WTC11 (cell line): ENCODE measurements around the gene INVS. TPM values are rescaled to one million over a fixed set of nuclear protein-coding genes. Genes with fewer than 3 reads are reported as not detected.

Experiments used
- ATAC-seq: fragments of 200-7000 bp; cut with Tn5 transposase; 2 replicates; pipeline ENCODE4 v1.10.0; 2021; ENCODE audit warnings: mild to moderate bottlenecking, moderate library complexity
- CTCF ChIA-PET: fragments of 300-600 bp; sonication (Branson Sonifier 250); formaldehyde crosslinking; loops from one replicate; lab custom pipeline; 2021; ENCODE audit warnings: antibody characterized with exemption; lab: Charles Lee
- POLR2A ChIA-PET: fragments of 350-600 bp; sonication (Branson Sonifier 250); formaldehyde crosslinking; loops from one replicate; lab custom pipeline; 2021; ENCODE audit warnings: antibody characterized with exemption; lab: Charles Lee
- DNase-seq: peaks from one replicate; pipeline ENCODE4 v3.0.0; 2021; ENCODE audit warnings: low spot score
- H3K27ac Mint-ChIP-seq: 2 replicates; pipeline ENCODE4 v1.8.0; 2021; ENCODE audit warnings: mixed read lengths
- H3K27me3 Mint-ChIP-seq: 2 replicates; pipeline ENCODE4 v1.8.0; 2021; ENCODE audit warnings: low read depth, mild to moderate bottlenecking, moderate library complexity, mixed read lengths
- H3K36me3 Mint-ChIP-seq: 2 replicates; pipeline ENCODE4 v1.8.0; 2021; ENCODE audit warnings: mixed read lengths
- H3K4me1 Mint-ChIP-seq: 2 replicates; pipeline ENCODE4 v1.8.0; 2022; ENCODE audit warnings: mixed read lengths
- H3K4me3 Mint-ChIP-seq: 2 replicates; pipeline ENCODE4 v1.8.0; 2021; ENCODE audit warnings: mild to moderate bottlenecking, moderate library complexity, mixed read lengths
- H3K9me3 Mint-ChIP-seq: 2 replicates; pipeline ENCODE4 v1.8.0; 2021; ENCODE audit warnings: mixed read lengths
- ATF3 ChIP-seq: sonication (generic); formaldehyde crosslinking; conservative IDR thresholded peaks from 2 replicates; pipeline ENCODE4 v1.8.1; 2022; ENCODE audit warnings: mild to moderate bottlenecking, missing genetic modification reagents
- CBFB ChIP-seq: sonication (generic); formaldehyde crosslinking; IDR thresholded peaks from 2 replicates; pipeline ENCODE4 v1.8.1; 2022; ENCODE audit warnings: mild to moderate bottlenecking, low read depth, missing genetic modification reagents
- E2F5 ChIP-seq: sonication (generic); formaldehyde crosslinking; IDR thresholded peaks from 2 replicates; pipeline ENCODE4 v1.8.1; 2022; ENCODE audit warnings: mild to moderate bottlenecking, moderate library complexity, missing genetic modification reagents
- FOXK1 ChIP-seq: sonication (generic); formaldehyde crosslinking; IDR thresholded peaks from 2 replicates; pipeline ENCODE4 v1.8.0; 2022; ENCODE audit warnings: mild to moderate bottlenecking, moderate library complexity, missing genetic modification reagents
- FOXP1 ChIP-seq: sonication (generic); formaldehyde crosslinking; IDR thresholded peaks from 2 replicates; pipeline ENCODE4 v1.8.0; 2022; ENCODE audit warnings: missing genetic modification reagents, mild to moderate bottlenecking, moderate library complexity, borderline replicate concordance
- HMGA2 ChIP-seq: fragments of 250-450 bp; sonication (Bioruptor Pico); IDR thresholded peaks from 2 replicates; pipeline ENCODE4 v1.4.0; 2021; ENCODE audit warnings: mild to moderate bottlenecking, moderate library complexity
- JUN ChIP-seq: sonication (generic); formaldehyde crosslinking; IDR thresholded peaks from 2 replicates; pipeline ENCODE4 v1.8.0; 2023; ENCODE audit warnings: mild to moderate bottlenecking, missing genetic modification reagents
- KAT7 ChIP-seq: sonication (generic); formaldehyde crosslinking; IDR thresholded peaks from 2 replicates; pipeline ENCODE4 v1.8.1; 2023; ENCODE audit warnings: missing genetic modification reagents, mild to moderate bottlenecking, borderline replicate concordance
- MLX ChIP-seq: sonication (generic); formaldehyde crosslinking; IDR thresholded peaks from 2 replicates; pipeline ENCODE4 v1.8.1; 2023; ENCODE audit warnings: mild to moderate bottlenecking, missing genetic modification reagents, moderate library complexity
- NFATC4 ChIP-seq: fragments of 250-450 bp; sonication (Bioruptor Pico); IDR thresholded peaks from 2 replicates; pipeline ENCODE4 v1.9.0; 2021; ENCODE audit warnings: mild to moderate bottlenecking
- NFYB ChIP-seq: sonication (generic); formaldehyde crosslinking; conservative IDR thresholded peaks from 2 replicates; pipeline ENCODE4 v1.8.0; 2022; ENCODE audit warnings: low read depth, missing genetic modification reagents
- PRDM15 ChIP-seq: sonication (generic); formaldehyde crosslinking; IDR thresholded peaks from 2 replicates; pipeline ENCODE4 v1.8.0; 2022; ENCODE audit warnings: missing genetic modification reagents
- SMAD3 ChIP-seq: sonication (generic); formaldehyde crosslinking; IDR thresholded peaks from 2 replicates; pipeline ENCODE4 v1.8.0; 2022; ENCODE audit warnings: missing genetic modification reagents, mild to moderate bottlenecking, borderline replicate concordance
- SMAD4 ChIP-seq: sonication (generic); formaldehyde crosslinking; IDR thresholded peaks from 2 replicates; pipeline ENCODE4 v1.8.0; 2022; ENCODE audit warnings: mild to moderate bottlenecking, missing genetic modification reagents
- TEAD4 ChIP-seq: sonication (generic); formaldehyde crosslinking; IDR thresholded peaks from 2 replicates; pipeline ENCODE4 v1.8.0; 2022; ENCODE audit warnings: mild to moderate bottlenecking, missing genetic modification reagents
- ZNF416 ChIP-seq: fragments of 250-450 bp; sonication (Bioruptor Pico); IDR thresholded peaks from 2 replicates; pipeline ENCODE4 v1.9.0; 2021; ENCODE audit warnings: mild to moderate bottlenecking, inconsistent platforms
- ZSCAN18 ChIP-seq: fragments of 250-450 bp; sonication (Bioruptor Pico); IDR thresholded peaks from 2 replicates; pipeline ENCODE4 v2.1.2; 2022; ENCODE audit warnings: mild to moderate bottlenecking, moderate library complexity
- total RNA-seq: library from RNA; stranded (reverse); gene quantifications from 3 replicates; pipeline ENCODE4 v1.2.3, GENCODE V29; 2021
- TF ChIP-seq, protein P1 (sequence below): sonication (generic); formaldehyde crosslinking; IDR thresholded peaks from 2 replicates; pipeline ENCODE4 v1.8.0; 2023; ENCODE audit warnings: missing genetic modification reagents
- TF ChIP-seq, protein P2 (sequence below): sonication (generic); formaldehyde crosslinking; IDR thresholded peaks from 2 replicates; pipeline ENCODE4 v1.8.1; 2022; ENCODE audit warnings: missing genetic modification reagents, borderline replicate concordance
- TF ChIP-seq, protein P3 (sequence below): fragments of 250-450 bp; sonication (Bioruptor Pico); conservative IDR thresholded peaks from 2 replicates; pipeline ENCODE4 v1.9.0; 2021; ENCODE audit warnings: mild to moderate bottlenecking

INVS gene
- total RNA-seq, 1 experiment from 2014 or later = 8.1 TPM

- CTCF ChIA-PET = no interaction called here
- H3K36me3 Mint-ChIP-seq = no peaks in the 10 kb centered on the region
- H3K4me1 Mint-ChIP-seq = peaks cover 25% of the 10 kb centered on the region
- H3K27ac Mint-ChIP-seq = peak overlapping the region; percentile 35; the same call in 1 of the 2 replicates
- TF ChIP-seq SMAD3 (CRISPR knock-in tag) = no peak
- TF ChIP-seq E2F5 (CRISPR knock-in tag) = no peak
- TF ChIP-seq, protein P1, sequence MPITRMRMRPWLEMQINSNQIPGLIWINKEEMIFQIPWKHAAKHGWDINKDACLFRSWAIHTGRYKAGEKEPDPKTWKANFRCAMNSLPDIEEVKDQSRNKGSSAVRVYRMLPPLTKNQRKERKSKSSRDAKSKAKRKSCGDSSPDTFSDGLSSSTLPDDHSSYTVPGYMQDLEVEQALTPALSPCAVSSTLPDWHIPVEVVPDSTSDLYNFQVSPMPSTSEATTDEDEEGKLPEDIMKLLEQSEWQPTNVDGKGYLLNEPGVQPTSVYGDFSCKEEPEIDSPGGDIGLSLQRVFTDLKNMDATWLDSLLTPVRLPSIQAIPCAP (CRISPR knock-in tag) = no peak
- TF ChIP-seq NFATC4 (CRISPR knock-in tag) = no peak
- TF ChIP-seq ZSCAN18 = no peak
- TF ChIP-seq JUN (CRISPR knock-in tag) = no peak
- no peak for TF ChIP-seq ZNF416
- TF ChIP-seq FOXK1 (CRISPR knock-in tag) = no peak
- no peak for TF ChIP-seq FOXP1
- TF ChIP-seq SMAD4 (CRISPR knock-in tag) = no peak
- no peak for TF ChIP-seq CBFB (CRISPR knock-in tag)
- peak; percentile 61 for ATAC-seq
- no peak for DNase-seq
- POLR2A ChIA-PET = no interaction called here
- no peaks in the 10 kb centered on the region for H3K9me3 Mint-ChIP-seq
- H3K4me3 Mint-ChIP-seq = no peak overlapping the region
- no peaks in the 10 kb centered on the region for H3K27me3 Mint-ChIP-seq
Observed at GRCh38 chr9:100088202-100088601, 10.8 kb upstream of the INVS start.

GRCh38 chr9:100090880-100091279, 8.2 kb upstream of the INVS start:
- no peak for DNase-seq
- H3K36me3 Mint-ChIP-seq = no peaks in the 10 kb centered on the region
- peaks cover 11% of the 10 kb centered on the region for H3K4me1 Mint-ChIP-seq
- TF ChIP-seq, protein P2, sequence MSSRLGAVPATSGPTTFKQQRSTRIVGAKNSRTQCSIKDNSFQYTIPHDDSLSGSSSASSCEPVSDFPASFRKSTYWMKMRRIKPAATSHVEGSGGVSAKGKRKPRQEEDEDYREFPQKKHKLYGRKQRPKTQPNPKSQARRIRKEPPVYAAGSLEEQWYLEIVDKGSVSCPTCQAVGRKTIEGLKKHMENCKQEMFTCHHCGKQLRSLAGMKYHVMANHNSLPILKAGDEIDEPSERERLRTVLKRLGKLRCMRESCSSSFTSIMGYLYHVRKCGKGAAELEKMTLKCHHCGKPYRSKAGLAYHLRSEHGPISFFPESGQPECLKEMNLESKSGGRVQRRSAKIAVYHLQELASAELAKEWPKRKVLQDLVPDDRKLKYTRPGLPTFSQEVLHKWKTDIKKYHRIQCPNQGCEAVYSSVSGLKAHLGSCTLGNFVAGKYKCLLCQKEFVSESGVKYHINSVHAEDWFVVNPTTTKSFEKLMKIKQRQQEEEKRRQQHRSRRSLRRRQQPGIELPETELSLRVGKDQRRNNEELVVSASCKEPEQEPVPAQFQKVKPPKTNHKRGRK (CRISPR knock-in tag) = no peak
- no peak for TF ChIP-seq TEAD4 (CRISPR knock-in tag)
- TF ChIP-seq, all 79 proteins: peak for 0
- Mint-ChIP-seq H3K9me3 (no peaks in the 10 kb centered on the region), H3K27ac (no peak overlapping the region), H3K4me3 (no peak overlapping the region), H3K27me3 (no peaks in the 10 kb centered on the region)
- ATAC-seq = no peak
- ChIA-PET CTCF (no interaction called here), POLR2A (no interaction called here)

DNA sequence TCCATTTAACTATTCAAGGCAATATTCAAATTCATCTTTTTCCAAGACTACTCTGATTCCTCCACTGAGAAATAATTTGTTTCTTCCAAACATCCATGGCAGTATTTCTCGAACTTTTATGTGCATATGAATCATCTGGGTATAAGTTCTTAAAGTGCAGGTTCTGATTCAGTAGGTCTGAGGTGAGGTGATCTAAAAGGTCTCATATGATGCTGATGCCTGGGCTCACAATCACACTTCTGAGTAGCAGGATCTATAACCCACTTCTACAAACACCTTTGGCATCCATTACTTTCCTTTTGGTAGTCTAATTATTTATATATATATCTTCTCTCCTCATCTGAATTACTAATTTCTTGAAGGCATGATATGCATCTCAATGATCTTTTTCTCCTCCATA, 7.4 kb upstream of the INVS start:
- ChIA-PET POLR2A (no interaction called here), CTCF (no interaction called here)
- Mint-ChIP-seq H3K27ac (no peak overlapping the region), H3K4me1 (peaks cover 8% of the 10 kb centered on the region), H3K4me3 (no peak overlapping the region), H3K36me3 (no peaks in the 10 kb centered on the region), H3K9me3 (no peaks in the 10 kb centered on the region), H3K27me3 (no peaks in the 10 kb centered on the region)
- ATAC-seq (no peak), DNase-seq (no peak)
- TF ChIP-seq HMGA2 (CRISPR knock-in tag) (no peak), PRDM15 (CRISPR knock-in tag) (no peak), NFYB (CRISPR knock-in tag) (no peak), KAT7 (no peak), MLX (CRISPR knock-in tag) (no peak), ATF3 (no peak)
- TF ChIP-seq, protein P2 (CRISPR knock-in tag) = no peak
- TF ChIP-seq, protein P3, sequence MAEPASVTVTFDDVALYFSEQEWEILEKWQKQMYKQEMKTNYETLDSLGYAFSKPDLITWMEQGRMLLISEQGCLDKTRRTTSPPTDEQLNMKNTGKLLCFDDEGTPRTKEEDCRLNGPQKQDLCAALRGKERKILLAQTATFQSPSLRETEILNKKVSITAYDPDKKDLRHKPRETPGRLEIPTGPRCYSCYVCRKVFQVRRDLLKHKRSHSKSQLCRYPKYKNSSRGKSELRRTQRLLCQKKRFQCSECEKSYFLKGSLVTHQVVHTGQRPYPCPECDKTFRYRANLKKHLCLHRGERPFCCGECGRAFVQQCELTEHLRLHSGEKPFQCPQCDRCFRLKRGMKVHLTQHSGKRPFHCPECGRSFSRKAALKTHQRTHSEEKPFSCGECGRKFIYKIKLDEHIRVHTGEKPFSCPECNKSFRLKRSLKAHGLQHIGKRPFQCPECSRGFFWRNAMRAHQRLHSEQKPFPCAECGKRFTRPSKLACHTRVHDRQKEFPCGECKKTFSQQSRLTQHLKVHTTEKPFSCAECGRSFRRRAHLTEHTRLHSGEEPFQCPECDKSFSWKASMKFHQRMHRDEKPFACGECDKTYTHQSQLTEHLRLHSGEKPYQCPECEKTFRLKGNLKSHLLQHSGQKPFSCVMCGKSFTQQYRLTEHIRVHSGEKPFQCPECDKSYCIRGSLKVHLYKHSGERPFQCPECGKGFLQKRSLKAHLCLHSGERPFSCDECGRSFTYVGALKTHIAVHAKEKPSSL (CRISPR knock-in tag) = no peak
